HG02938 (cell line): ENCODE measurements around the gene MED8.

Source experiments
- ATAC-seq: cut with Tn5 transposase; IDR thresholded peaks from one replicate; pipeline ENCODE4 v1.9.1; 2021; ENCODE audit warnings: mild to moderate bottlenecking, moderate library complexity; ENCODE audit not compliant: unreplicated experiment

The MED8 gene

DNA sequence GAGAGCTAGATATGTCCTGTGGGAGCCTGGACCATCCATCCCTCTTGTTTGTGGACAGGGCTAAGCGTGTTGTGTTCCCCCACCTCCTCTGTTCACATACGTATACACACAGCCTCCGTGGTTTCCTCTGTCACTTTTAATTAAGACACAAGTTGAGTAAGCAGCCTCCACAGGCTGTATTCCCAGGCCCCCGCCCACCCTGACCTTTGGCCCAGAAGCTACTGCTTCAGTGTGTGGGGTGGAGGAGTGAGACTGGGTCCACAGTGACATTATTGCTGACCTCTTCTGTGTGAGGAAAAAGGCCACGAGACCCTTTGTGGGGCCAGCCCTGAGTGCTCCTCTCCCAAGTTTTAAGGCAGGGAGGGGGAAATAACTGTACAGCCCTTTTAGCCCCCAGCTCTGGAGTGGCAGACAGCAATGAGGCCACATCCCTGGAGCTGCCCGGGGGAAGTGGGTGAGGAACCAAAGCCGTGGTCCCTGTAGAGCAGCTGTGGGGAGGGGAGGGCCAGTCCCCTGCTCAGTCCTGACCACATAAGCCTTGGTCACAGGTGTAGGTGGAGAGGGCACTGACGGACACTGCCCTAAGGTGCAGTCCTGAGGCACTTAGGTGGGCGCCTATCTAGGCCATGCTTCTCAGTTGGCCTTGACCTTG lies 26.2 kb downstream of the MED8 start:
- ATAC-seq: no peak

DNA sequence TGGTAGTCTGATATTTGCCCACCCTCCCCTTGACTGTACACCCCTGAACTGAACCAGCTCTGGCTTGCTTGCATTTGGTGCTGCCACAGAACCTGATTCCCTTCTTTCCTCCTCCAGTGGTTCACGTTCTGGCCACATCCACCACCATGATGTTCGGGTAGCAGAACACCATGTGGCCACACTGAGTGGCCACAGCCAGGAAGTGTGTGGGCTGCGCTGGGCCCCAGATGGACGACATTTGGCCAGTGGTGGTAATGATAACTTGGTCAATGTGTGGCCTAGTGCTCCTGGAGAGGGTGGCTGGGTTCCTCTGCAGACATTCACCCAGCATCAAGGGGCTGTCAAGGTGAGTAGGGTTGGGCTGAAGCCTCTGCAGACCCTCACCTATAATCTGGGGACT lies 29.0 kb downstream of the MED8 start:
- no peak for ATAC-seq

DNA sequence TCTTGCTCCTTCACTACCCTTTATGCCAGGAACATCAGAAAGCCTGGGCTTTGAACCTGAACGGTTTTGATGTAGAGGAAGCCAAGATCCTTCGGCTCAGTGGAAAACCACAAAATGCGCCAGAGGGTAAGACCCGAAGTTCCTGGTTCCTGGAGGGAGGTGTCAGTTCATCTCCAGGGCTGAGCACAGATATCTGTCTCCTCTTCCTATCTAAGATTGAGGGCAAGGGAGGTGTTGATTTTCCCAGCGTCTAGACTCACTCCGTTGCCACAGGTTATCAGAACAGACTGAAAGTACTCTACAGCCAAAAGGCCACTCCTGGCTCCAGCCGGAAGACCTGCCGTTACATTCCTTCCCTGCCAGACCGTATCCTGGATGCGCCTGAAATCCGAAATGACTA lies 29.9 kb downstream of the MED8 start:
- ATAC-seq: no peak

DNA sequence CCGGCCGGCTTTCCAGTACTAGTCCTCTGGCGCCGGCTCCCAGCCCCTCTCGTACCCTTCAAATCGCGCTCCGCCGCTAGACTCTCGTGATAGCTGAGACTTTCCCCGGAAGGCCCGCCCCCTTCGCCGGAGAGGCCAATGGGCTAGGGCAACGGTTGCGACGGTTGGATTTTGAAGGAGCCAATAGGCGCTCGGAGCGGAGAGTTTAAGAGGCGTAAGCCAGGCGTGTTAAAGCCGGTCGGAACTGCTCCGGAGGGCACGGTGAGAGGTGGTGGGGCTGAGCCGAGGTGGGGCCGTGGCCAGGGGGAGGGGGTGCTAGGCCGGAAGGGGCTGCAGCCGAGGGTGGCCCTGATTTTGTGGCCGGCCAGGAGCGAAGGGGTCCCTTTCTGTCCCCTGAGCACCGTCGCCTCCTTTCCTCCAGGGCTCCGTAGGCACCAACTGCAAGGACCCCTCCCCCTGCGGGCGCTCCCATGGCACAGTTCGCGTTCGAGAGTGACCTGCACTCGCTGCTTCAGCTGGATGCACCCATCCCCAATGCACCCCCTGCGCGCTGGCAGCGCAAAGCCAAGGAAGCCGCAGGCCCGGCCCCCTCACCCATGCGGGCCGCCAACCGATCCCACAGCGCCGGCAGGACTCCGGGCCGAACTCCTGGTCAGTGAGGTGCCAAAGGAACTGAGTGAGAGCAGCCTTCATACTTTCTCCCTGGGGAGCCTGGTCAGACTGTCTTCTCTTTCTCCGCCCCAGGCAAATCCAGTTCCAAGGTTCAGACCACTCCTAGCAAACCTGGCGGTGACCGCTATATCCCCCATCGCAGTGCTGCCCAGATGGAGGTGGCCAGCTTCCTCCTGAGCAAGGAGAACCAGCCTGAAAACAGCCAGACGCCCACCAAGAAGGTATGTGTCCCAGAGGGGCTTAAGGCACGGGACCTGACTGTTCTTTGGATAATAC lies 30.6 kb downstream of the MED8 start, which contains the start of gene CDC20:
CDC20 (plus strand) TSS at position 236 of the 948 bp plus-strand sequence; CDS start at position 471, 235 bp downstream.
- peak; percentile 93 for ATAC-seq

DNA sequence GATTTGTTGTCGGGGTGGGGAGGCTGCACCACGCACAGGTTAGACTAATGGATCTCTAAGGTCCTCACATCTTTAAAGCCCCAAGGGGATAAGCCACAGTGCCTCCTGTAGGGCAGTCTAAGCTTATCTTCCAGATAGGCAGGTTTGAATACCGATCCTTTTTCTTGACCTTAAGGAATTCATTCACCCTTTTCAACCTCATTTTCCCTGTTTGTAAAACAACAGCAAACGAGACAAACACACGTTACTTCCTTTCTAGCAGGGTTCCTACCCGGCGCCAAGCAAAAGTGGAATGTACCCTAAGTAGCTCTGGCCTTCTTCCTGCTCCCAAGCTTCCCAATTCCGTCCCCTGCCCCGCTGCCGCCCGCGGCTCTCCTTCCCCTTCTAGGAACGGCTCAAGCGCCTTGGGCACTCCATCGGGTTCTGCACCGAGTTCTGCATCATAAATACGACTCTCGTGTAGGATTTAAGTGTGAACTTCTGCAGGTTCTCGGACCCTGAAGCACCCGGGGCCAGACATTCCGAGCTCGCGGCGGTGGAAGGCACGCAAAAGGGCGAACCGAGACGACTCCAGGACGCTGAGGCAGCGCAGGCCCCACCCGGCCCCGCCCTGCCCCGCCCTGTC lies 31.4 kb downstream of the MED8 start:
- no peak for ATAC-seq

DNA sequence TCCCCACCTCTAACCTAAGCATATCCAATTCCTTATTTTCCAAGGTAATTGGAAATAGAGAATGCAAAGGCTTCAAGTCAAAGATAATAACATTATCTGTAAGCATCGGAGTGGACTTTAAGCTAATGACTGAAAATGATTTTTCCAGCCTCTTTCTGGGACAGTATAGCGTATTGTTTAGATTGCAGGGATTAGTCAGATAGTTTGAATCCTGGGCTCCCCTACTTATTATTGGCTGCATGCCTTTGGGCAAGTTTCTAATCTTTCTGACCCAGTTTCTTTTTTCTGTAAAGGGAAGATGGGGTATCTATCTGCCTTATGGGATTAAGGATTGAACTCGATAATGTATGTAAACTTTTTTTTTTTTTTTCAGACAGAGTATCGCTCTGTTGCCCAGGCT lies 32.3 kb downstream of the MED8 start:
- ATAC-seq: no peak

DNA sequence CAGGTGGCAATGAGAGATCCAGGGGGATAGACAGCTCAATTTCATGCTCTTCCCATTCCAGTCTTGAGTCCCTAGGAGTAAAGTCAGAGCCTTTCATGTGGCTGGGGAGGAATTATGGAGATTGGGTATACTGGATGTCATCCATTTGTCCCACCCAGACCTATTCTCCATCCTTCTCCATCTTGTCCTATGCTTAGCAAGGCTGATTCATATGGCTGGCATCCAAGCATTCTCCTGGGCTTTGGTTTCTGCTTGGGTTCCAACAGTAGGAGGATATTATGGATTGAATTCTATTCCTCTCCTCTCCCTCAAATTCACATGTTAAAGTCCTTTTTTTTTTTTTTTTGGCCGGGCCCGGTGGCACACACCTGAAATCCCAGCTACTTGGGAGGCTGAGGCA lies 34.7 kb downstream of the MED8 start:
- no peak for ATAC-seq

DNA sequence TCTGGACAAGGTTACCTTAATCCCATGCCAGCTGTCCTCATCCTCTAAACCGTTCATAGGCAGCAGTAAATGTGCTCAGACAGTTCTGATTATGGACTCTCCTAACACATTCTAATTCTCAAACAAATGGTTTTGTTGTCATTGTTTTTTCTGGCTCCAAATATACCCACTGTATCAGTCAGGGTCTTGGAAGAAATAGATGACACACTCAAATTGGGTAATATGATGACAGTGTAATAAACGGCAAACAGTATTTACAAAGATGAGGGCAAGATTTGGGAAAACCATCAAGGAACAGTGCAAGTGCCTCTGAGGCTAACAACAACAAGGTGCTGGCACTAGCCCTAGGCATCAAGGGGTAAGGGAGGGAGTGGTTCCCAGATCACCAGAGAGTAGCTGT lies 35.1 kb downstream of the MED8 start:
- ATAC-seq: no peak

DNA sequence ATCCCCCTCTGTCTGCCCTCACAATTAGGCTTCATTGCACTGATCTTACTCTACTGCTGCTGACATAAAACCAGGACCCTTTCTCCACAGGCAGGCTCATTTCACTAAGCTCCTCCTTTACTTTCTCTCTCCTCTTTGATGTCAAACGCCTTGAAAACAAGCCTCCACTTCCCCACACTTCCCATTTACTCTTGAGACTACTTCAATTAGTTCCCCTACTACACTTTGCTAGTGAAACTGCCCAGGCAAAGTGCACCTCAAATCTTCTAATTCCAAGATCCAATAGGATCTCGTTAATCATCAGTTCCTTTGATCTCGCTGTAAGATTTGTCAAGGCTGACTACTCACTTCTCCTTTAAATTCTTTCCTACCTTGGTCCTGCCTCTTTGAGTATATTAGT lies 36.7 kb downstream of the MED8 start:
- no peak for ATAC-seq

DNA sequence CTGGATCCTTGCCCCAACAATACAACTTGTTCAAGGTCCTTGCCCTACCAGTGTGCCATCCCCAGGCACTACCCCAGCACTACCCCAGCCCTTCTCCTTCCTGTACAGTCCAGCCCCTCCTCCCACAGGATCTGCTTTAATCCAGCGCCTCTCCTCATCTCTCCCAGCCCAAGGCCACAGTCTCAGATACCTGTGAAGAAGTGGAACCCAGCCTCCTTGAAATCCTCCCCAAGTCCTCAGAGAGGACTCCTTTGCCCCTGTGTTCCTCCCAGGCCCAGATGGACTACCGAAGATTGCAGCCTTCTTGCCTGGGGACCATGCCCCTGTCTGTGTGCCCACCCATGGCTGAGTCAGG lies 37.3 kb downstream of the MED8 start:
- no peak for ATAC-seq

DNA sequence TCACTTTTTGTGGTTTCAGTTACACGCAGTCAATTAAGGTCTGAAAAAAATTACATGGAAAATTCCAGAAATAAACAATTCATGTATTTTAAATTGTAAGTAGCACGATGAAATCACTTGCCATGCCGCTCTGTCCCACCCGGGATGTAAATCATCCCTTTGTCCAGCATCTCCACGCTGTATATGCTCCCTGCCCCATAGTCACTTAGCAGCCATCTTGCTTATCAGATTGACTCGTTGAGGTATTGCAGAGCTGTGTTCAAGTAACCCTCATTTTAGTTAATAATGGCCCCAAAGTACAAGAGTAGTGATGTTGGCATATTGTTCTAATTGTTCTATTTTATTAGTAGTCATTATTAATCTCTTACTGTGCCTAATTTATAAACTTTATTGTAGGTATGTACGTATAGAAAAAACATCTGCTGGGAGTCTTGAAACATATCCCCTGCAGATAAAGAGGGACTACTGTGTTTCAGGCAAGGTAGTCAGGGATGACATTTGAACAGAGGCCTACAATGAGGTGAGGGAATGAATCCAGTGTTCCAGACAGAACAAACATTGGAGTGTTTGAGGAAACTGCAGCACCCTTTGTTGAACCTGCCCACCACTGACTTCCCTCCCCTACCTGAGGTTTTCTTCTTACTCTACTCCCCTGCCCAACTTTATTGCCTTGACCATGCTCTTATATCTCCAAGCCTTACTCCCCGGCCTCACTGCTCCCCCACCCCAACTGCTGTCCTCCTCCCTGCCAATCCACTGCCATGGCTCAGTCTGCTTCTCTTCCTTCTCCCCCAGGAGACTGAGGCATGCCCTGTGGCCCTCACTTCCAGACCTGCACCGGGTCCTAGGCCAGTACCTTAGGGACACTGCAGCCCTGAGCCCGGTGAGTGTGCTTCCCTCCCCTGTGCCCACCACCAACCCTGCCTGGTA lies 37.9 kb downstream of the MED8 start:
- no peak for ATAC-seq

DNA sequence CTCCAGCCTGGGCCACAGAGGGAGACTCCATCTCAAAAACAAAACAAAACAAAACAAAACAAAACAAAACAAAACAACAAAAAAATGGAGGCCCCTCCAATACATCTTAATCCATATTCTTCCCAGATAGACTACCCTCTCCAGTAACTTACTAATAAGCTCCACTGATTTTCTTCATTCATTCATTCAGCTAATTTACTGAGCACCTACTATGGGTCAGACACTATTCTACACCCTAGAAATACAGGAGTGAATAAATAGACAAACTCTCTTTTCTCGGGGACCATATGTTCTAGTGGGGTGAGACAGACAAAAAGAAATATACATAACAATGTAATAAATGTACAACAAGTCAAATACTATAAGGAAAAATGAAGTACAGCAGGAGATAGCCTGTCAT lies 38.6 kb downstream of the MED8 start:
- no peak for ATAC-seq

DNA sequence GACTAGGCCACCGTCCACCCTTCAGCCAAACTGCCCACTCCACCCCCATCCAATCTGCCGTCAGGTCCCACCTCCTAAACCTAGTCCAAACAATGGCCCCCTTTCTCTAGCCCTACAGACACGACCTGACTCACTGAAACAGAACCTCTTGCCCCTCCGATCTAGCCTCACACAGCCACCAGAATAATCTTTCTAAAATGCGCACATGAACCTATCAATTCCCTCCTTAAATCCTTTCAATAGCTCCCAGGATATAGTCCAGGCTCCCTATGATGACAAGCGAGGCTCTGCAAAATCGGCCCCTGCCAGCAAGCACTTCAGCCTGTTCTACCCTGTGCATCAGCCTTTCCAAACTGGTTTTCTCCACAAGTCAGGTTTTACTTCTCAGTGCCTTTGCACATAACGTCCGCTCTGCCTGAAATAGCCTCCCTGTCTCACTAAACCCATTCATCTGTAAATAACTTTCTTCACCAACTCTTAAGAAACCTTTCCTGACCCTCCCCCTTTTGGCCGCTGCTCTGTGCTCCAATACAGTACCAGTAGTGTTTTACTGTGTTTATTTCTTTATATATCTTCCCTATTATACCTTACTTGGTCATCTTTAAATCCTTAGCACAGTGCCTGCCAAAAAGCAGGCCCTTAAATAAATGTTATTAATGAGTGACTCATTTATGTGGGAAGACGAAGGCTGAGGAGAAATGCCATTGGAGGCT lies 39.9 kb downstream of the MED8 start:
- ATAC-seq: no peak

DNA sequence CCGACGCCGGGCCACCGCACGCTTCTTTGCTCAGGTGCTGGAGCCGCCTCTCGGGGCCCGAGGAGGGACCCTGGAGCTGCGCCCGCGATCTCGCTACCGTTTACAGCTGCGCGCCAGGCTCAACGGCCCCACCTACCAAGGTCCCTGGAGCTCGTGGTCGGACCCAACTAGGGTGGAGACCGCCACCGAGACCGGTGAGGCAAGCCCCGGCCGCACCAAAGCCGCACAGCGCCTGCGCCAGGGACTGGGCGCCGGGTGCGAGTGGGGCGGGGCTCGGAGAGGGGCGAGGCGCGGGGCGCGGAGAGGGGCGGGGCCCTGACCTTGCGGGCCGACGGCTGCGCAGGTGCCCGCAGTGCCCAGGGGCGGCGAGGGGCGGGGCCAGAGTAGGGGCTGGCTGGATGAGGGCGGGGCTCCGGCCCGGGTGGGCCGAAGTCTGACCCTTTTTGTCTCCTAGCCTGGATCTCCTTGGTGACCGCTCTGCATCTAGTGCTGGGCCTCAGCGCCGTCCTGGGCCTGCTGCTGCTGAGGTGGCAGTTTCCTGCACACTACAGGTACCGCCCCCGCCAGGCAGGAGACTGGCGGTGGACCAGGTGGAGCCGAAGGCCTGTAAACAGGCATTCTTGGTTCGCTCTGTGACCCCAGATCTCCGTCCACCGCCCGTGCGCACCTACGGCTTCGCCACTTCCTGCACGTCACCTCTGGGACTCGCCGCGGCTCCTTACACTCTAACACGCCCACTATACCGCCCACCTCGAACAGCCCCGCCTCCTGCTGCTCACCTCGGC lies 40.6 kb downstream of the MED8 start:
- no peak for ATAC-seq

DNA sequence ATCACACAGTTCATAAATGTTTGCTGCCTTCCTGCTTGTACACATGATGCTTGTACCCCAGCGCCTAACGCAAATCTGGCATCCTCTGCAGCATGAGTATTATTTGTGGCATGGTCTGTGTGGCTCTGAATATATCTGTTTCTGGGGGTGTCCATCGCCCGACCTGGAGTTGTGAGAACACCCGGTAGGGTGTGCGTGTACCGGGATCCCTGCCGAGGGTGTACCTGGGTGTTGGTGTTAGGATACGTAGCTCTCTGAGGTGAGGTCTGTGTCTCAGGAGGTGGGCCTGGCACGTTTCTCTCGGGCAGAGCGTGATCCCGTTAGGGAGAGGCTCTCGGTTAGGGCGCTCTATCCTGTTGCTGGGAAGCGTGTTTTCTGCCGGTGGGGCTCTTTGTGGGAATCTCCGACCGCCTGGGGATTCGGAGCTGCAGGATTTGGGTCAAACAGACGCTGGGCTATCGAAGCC lies 41.2 kb downstream of the MED8 start:
- ATAC-seq: no peak

DNA sequence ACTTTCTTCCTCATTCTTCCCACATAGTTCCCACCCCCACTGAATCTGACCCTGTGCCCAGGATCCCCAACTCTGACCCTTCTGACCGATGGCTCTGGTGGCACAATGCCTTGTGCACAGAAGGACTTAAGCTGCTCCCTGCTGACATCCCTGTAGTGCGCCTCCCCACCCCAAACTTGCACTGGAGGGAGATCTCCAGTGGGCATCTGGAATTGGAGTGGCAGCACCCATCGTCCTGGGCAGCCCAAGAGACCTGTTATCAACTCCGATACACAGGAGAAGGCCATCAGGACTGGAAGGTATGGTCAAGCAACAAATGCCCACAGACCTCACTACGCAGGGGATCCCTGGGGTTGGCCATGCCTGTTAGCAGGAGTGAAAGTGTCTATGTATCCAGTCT lies 43.0 kb downstream of the MED8 start:
- ATAC-seq: no peak

DNA sequence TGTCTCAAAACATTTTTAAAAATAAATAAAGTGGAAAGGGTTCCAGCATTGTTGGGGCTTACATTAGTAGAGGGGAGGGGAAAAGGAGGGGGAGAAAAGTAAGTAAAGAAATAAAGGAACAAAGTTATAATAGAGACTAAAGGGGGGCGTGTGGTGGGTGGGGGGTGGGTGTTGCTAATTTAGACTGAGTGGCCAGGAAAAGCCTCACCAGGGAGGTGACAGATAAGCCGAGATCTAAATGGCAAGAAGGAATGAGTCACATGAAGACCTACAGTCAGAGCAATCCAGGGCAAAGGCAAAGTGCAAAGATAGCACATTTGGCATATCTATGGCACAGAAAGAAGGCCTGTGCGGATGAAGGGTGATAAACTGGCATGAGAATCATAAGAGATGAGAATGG lies 44.5 kb downstream of the MED8 start:
- ATAC-seq: no peak

DNA sequence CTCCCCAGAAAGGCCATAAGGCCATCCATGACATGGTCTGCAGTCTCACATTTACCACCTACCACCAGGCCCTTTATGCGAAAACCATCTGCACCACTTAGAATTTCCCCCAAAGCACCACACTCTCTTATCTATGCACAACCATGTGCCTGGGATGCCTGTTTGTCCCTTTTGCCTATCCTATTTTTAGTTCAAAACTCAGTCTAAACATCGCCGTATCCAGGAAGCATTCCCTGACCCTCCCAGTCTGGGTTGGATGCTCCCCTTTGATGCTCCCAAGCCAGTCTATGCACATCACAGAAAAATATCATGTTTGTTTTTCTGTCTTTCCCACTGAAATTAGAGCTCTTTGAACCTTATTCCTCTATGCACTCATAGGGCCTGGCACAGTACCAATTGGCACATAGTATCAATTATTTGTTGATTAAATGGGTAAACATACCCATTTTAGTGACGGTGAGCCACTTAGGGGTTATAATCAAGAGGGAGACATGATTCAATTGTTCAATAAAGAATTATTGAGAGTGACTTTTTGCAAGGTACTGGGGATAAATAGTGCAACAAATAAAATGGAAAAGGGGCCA lies 45.2 kb downstream of the MED8 start:
- no peak for ATAC-seq

DNA sequence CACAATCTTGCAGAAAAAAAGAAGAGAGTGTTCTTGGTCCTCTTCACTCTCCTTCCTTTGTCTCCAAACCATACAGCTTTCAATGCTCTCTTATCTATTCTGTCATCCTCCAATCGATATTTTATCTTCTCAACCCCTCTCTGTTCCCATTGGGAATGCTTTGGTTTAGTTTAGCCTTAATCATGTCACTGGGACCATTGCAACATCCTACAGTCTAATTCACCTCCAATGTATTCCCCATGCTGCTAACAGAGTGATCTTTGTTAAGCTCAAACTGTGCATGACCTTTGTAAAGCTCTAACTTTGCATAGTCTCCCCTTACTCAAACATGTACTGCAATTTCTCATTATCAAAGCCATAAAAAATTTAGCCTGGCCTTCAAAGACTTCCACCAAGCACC lies 49.0 kb downstream of the MED8 start:
- no peak for ATAC-seq
